Aorta (tissue), 5 donors: ENCODE results near the gene NUP153. TPM values are rescaled to one million over a fixed set of nuclear protein-coding genes. Genes with fewer than 3 reads are reported as not detected.
A peak's percentile ranks its signal among the peaks of the same experiment; 100 is the strongest.
"Not testable (repeated sequence)": the region's sequence is repeated elsewhere in the genome, so short reads cannot be mapped to it uniquely, and the experiment has no call there.

Experiments
- ATAC-seq: fragments of 200-7000 bp; cut with Tn5 transposase; one replicate; pipeline ENCODE4 v1.9.1; 2022; ENCODE audit warnings: moderate library complexity; ENCODE audit not compliant: low FRiP score
- DNase-seq, 2 donors: peaks; one replicate each; pipeline ENCODE4 v3.0.0-alpha.2; 2020
- H3K27ac ChIP-seq, 2 donors: one replicate each; pipeline ENCODE4 v1.5.1; 2013; ENCODE audit warnings: low read length in 2 of 2, mild to moderate bottlenecking in 2 of 2, moderate library complexity in 2 of 2, control low read depth in 1 of 2, inconsistent platforms in 1 of 2, low read depth in 1 of 2
- H3K27me3 ChIP-seq, 2 donors: one replicate each; pipeline ENCODE4 v1.6.1; 2013; ENCODE audit warnings: control low read depth in 1 of 2, low read length in 1 of 2, mild to moderate bottlenecking in 1 of 2, moderate library complexity in 1 of 2; ENCODE audit not compliant: insufficient read depth in 2 of 2, control insufficient read depth in 1 of 2
- H3K36me3 ChIP-seq, 2 donors: one replicate each; pipeline ENCODE4 v1.6.1; 2013; ENCODE audit warnings: control low read depth in 1 of 2, low read length in 1 of 2, mild to moderate bottlenecking in 1 of 2; ENCODE audit not compliant: insufficient read depth in 2 of 2, control insufficient read depth in 1 of 2
- H3K4me1 ChIP-seq, 2 donors: one replicate each; pipeline ENCODE4 v1.6.1; 2013; ENCODE audit warnings: low read length in 2 of 2, control low read depth in 1 of 2, mild to moderate bottlenecking in 1 of 2, moderate library complexity in 1 of 2; ENCODE audit not compliant: insufficient read depth in 2 of 2, control insufficient read depth in 1 of 2
- H3K4me3 ChIP-seq, 2 donors: one replicate each; pipeline ENCODE4 v1.5.1; 2013; ENCODE audit warnings: low read length in 2 of 2, control low read depth in 1 of 2, mild to moderate bottlenecking in 1 of 2
- H3K9me3 ChIP-seq: one replicate; pipeline ENCODE4 v1.6.1; 2013; ENCODE audit warnings: mild to moderate bottlenecking, low read length; ENCODE audit not compliant: control insufficient read depth
- WGBS, 2 donors: extraction: QIAGEN DNeasy Blood & Tissue Kit; methylation state at CpG; one replicate each; pipeline ENCODE4 v1.1.7; 2013; 5-methylcytosine and 5-hydroxymethylcytosine counted together
- intact Hi-C, 2 donors: fragments of 100-400 bp; cut with DNase I; formaldehyde crosslinking; loops; one replicate each; pipeline versions ENCODE4 v1.14.2 to v1.15.0; 2022
- polyA plus RNA-seq, 2 donors: library from polyadenylated mRNA; stranded (reverse); fragments of 200-250 nt; gene quantifications; one replicate each; pipeline ENCODE4 v1.2.3, GENCODE V29; 2013
- total RNA-seq, 2 donors: library from RNA; stranded (reverse); fragmentation: NEBNext Ultra II Directional; extraction: Animal tissue kit (Norgen Biotek cat#: 25700); gene quantifications; one replicate each; pipeline ENCODE4 v1.2.1, GENCODE V29; 2021
- donor health status: healthy with polysubstance abuse.
- donor health status: Bipolar disorder and iron deficiency.
- donor health status: DM: no; HTN: no; CAD: no.
- donor health status: DM: no; HTN: no; CAD: no.
- donor health status: DM: yes; HTN: yes; CAD: no.

Gene NUP153
- total and polyA plus RNA-seq, 4 donors: 6.4 to 42.0 (median 21.7) TPM

- no peaks in the 10 kb centered on the region for H3K36me3 ChIP-seq
- H3K4me3 ChIP-seq: no peak overlapping the region
- no peak for ATAC-seq
- no peaks in the 10 kb centered on the region for H3K9me3 ChIP-seq
- 3 to 4% methylated on average over 5 of the region's 5 CpGs for WGBS, 2 donors
- no peaks in the 10 kb centered on the region for H3K4me1 ChIP-seq
- peak overlapping the region; percentile 39 to 57 for H3K27ac ChIP-seq
- intact Hi-C loops: loop anchor here (2.0 to 5.0 kb wide), 3 partner anchors 221 to 427 kb away; partner anchors contain the start of gene RBM24 (in 2 of the 2)
- no peaks in the 10 kb centered on the region for H3K27me3 ChIP-seq
- DNase-seq: no peak
Measured at GRCh38 chr6:17583811-17584210, 122.9 kb downstream of the NUP153 start.

- H3K27ac ChIP-seq, H3K4me1 ChIP-seq, DNase-seq, H3K9me3 ChIP-seq, H3K27me3 ChIP-seq, H3K4me3 ChIP-seq, ATAC-seq, H3K36me3 ChIP-seq: not testable (repeated sequence)
- 93 to 95% methylated on average over 7 of the region's 7 CpGs for WGBS, 2 donors
- intact Hi-C loops: loop anchor here (5.0 kb wide), 1 partner anchor 299 kb away; the partner anchor contains the start of gene RBM24 (in 2 of the 2)
Measured at GRCh38 chr6:17581282-17581681, 125.4 kb downstream of the NUP153 start.

- Histone ChIP-seq H3K27me3 (no peaks in the 10 kb centered on the region), H3K27ac (peak overlapping the region in 1 of 2 donors; percentile 73), H3K4me1 (no peaks in the 10 kb centered on the region), H3K36me3 (no peaks in the 10 kb centered on the region), H3K4me3 (peak overlapping the region; percentile 27 to 45), H3K9me3 (peaks cover 1% of the 10 kb centered on the region)
- WGBS, 2 donors: 8 to 12% methylated on average over 46 to 53 of the region's 53 CpGs
- ATAC-seq (peak; percentile 84), DNase-seq (peak; percentile 61 to 77)
- intact Hi-C loops: loop anchor here (5.0 kb wide), 1 partner anchor 298 kb away; the partner anchor contains the start of gene RBM24 (in 2 of the 2)
Measured at GRCh38 chr6:17580518-17581048, 126.1 kb downstream of the NUP153 start.

GRCh38 chr6:17577059-17577458 is 129.7 kb downstream of the NUP153 start:
- Histone ChIP-seq H3K4me3 (no peak overlapping the region), H3K36me3 (no peaks in the 10 kb centered on the region), H3K9me3 (peaks cover 1% of the 10 kb centered on the region), H3K4me1 (no peaks in the 10 kb centered on the region), H3K27ac (no peak overlapping the region), H3K27me3 (no peaks in the 10 kb centered on the region)
- no peak for ATAC-seq
- WGBS, 2 donors: 93 to 100% methylated on average over 1 of the region's 1 CpG
- DNase-seq: no peak
- intact Hi-C loops: loop anchor here in 1 of 2 donors (10.0 kb wide), 1 partner anchor 102 kb away; no protein-coding TSS in a partner anchor

- no peaks in the 10 kb centered on the region for H3K36me3 ChIP-seq
- ATAC-seq (no peak), DNase-seq (no peak)
- 64 to 69% methylated on average over 7 to 8 of the region's 8 CpGs for WGBS, 2 donors
- intact Hi-C loops: loop anchor here in 1 of 2 donors (10.0 kb wide), 1 partner anchor 100 kb away; no protein-coding TSS in a partner anchor
- H3K4me1 ChIP-seq: no peaks in the 10 kb centered on the region
- H3K4me3 ChIP-seq: no peak overlapping the region
- no peak overlapping the region for H3K27ac ChIP-seq
- peaks cover 1% of the 10 kb centered on the region for H3K9me3 ChIP-seq
- no peaks in the 10 kb centered on the region for H3K27me3 ChIP-seq
Measured at GRCh38 chr6:17574866-17575560, 131.7 kb downstream of the NUP153 start.

- intact Hi-C loops: no loop called here
- Histone ChIP-seq H3K4me3 (no peak overlapping the region), H3K27me3 (no peaks in the 10 kb centered on the region), H3K36me3 (no peaks in the 10 kb centered on the region), H3K27ac (no peak overlapping the region), H3K9me3 (no peaks in the 10 kb centered on the region), H3K4me1 (no peaks in the 10 kb centered on the region)
- ATAC-seq (no peak), DNase-seq (no peak)
- WGBS, 2 donors: 91 to 95% methylated on average over 3 of the region's 3 CpGs
Measured at GRCh38 chr6:17565399-17565798, 141.3 kb downstream of the NUP153 start.

Other genes with a start within 250 kb of the NUP153 start
- gene FAM8A1, start 106.6 kb downstream of the NUP153 start, total RNA-seq: 10 to 100 TPM; 28.1 to 29.1 TPM
- 10 to 100 TPM; 12.3 to 26.2 TPM for gene FAM8A1, start 106.6 kb downstream of the NUP153 start, polyA plus RNA-seq